Measurements from ENCODE around the gene CD274.

Gene CD274

DNA sequence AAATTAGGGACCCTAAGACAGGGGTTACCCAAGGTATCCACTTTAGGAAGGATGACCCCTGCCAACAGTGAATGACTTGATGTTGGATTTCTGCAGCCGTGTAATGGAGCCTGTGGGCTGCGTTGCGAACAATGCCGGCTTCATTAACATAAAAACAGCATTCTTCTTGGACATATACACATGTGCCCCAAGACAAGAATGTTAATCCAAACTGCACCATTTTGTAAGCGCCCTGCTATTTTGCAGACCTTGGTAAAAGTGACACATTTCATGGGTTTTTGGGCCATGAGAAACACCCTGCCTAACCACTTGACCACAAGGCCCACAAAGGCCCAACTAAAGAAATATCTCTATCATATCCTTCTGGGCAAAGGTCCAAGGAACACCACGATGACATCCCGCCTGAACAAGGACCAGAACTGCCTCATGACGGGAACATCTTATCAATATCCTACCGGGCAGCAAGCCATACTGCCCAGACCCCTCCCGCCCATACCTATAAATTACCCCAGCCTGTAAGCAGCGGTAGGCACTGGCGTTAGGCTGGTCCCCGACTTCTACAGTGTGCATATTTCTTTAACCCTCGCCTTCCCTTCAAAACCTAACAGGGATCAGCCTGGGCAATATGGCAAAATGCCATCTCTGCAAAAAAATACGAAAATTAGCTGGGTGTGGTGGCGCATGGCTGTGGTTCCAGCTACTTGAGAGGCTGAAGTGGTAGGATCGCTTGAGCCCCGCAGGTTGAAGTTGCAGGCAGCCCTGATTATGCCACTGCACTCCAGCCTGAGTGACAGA, 50.3 kb downstream of the CD274 start:
- no peak for DNase-seq

DNA sequence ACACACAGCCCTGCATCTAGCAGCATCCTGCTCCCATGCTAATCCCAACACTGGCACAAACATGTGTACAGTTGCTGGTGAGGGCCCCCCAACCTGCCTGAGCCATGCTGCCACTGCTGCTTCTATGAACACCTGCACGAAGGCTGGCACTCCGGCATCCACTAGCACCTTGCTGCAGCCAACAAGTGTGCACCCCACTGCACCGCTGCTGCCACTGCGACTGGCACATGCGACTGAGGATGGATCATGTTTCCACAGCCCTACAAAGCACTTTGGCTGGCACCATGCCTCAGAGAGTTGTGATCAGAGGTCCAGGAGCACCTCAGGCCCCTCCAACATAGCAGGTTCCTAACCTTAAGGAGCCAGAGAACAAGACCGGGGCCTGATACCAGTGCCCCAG, 52.2 kb downstream of the CD274 start:
- no peak for DNase-seq

DNA sequence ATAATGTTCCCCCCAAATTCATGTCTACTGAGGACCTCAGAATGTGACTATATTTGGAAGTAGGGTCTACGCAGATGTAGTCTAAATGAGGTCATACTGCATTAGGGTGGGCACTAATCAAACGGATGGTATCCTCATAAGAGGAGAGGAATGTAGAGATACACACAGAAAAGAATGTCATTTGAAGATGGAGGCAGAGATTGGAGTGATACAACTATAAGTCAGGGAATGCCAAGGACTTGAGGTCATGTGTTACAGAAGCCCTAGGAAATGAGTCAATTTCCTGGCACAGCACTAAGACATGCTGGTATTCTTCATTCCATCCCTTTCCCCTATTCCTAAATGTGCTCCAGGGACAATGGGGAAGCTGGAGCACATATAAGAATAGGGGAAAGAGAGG, 59.2 kb downstream of the CD274 start:
- DNase-seq: no peak

DNA sequence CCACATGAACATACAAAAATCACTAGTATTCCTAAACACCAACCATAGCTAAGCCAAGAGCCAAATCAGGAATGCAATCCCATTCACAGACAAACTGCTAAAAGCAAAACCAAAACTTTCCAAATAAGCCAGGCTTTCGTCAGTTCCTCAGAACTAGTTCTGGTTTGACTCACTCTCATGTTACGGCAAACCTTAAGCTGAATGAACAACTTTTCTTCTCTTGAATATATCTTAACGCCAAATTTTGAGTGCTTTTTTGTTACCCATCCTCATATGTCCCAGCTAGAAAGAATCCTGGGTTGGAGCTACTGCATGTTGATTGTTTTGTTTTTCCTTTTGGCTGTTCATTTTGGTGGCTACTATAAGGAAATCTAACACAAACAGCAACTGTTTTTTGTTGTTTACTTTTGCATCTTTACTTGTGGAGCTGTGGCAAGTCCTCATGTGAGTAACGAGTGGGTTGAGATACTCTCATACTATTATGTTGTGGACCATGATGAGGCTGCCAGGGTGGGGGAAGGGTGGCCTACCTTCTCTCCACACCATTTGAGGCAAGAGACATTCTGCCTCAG, 60.1 kb downstream of the CD274 start, which contains the start of gene PDCD1LG2:
Gene PDCD1LG2 (plus strand): TSS at position 172 of the 572 bp plus-strand sequence. CDS start 12,016 bp downstream, outside the sequence.
- peak; percentile 16 for DNase-seq

DNA sequence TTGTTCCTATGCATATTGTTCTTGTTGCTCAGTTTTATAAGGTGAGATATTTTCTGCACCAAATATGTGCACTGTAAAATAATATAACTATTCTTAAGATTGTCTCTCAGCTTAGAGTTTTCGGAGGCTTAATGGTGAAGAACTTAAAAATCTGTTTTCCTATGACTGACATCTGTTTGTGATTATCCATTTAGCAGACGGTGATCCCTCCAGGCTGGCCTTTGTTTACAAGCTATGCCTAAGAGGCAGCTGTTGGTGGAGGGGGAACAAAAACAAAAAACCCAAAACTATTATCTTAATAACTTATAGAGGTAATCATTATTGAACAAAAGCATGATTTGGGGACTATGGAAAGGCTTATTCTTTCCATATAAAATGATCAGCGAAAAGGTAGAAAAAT, 60.6 kb downstream of the CD274 start:
- DNase-seq: no peak

DNA sequence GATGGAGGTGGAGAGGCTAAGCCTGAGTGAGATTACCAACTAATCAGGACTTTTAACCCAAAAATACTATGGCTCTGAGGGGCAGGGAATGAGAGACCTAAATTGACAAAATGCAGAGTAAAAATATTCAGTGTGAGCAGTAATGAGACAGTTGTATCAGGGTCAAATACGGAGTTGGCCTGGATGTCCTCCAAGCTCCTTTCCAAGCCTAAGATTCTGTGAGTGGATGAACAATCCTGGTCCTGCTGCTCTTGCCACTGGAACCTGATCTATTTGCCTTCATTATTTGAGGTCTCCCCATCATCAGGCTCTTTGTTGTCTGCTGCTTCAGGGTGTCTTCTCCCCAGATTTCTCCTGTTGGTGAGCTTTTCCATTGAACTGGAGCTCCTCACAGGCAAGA, 61.1 kb downstream of the CD274 start:
- no peak for DNase-seq

DNA sequence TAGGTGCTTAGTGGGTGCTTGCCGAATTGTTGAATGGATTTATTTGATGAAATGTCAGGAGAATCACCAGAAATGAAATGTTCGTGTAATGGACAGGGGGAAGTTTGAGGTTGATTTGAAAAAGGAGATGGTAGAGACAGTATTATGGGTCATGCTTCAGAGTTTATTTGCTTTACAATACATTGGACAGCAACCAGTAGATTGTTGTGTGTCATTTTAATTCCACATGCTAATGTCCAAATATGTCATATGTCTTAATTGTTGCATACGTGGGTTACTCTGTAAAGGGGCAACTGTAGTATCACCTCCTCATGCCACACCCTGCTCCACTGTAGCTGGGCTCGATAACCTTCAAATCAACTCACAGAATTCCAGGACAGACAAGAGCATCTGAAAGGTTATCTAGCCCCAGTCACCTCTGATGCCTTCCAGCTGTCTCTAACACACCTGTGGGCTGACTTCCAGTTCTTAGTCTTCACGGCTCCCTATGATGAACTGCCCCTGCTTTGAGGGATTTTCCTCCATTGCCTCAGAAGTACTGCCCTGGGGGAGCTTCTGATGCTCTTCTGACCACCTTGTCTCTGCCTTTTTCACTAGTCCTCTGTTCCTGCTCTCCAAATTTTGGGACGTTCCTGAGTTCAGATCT, 61.7 kb downstream of the CD274 start:
- DNase-seq: no peak

DNA sequence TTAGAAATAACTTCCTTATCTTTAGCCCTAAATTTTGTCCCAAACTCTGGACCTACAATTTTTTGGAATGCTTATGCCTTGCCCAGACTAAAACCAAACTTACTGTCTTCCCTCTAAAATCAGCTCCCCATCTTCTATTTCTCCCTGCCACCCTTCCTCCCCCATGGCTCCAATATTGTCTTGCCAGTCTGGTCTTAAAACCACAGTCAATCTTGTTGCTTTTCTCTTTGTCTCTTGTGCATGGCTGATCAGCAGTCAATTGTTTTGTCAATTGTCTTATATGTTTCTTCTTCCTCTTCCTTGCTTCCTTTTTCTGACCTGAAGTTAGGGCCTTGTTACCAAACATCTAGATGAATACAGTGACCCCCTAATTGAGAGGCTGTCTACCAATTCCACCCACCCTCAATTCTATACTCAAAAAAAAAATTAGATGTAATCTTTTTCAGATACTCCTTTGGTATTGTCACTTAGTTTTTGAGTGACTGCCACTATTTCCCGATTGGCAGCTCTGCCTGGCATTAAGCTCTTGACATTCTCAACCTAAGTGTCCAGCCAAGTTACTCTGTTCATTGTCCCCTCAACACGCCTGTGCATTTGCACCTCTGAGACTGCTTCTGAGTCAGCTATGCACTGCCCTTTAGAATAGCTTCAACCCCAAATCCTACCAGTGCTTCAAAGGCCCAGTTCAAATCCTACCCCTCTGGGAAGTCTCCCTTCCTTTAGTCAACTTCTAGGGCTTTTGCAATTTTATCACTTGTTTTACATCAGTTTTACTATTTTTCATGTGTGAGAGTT, 62.5 kb downstream of the CD274 start:
- DNase-seq: no peak

DNA sequence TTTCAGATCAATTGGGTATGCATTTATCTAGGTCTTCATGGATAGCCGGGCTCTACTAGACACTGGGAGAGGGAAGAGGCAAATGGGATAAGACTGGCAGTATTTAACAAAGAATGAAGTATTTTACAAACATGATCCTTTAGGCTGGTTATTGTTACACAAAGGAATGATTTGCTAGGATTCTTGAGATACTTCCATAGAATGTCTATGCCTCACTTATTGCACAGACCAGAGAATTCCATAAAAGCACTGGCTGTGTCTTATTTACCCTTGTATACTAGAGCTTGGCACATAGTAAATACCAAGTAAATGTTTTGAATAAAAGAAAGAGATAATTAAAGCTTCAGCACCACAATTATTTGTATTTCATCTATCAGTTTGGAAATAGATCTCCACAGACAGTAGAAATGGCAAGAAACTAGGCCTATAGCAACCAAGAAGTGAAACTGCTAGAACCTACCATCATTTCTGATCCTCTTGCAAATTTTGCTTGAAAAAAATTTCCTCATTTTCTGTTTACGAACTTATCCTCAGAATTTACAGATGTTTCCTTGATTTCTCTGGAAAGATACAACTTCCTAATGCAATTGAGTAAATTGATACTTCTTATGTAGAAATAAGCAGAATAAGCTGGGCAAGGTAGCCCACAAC, 63.7 kb downstream of the CD274 start:
- DNase-seq: no peak

DNA sequence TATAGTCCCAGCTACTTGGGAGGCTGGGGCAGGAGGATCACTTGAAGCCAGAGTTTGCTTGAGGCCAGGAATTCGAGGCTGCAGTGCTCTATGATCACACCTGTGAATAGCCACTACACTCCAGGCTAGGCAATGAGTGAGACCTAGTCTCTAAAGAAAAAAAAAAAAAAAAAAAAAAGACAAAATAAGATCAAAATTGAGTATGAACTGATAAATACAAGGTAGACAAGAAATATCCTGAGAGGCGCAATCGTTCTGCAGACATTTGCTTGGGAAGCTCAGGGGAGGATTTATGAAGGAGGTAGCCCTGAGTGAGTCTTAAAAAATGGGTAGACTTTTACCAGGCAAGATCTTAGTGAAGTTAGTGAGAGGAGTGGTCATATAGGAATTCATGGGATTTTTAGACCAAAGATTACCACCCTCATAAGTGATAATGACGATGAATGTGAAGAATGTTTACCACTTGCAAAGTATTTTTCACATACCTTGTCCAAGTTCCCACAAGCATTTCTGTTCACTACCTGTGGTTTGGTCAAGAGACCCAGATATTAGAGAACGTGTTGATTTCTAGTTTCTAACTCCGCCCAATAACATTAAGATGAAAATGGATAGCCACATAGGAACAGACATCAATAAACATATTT, 64.4 kb downstream of the CD274 start:
- no peak for DNase-seq

DNA sequence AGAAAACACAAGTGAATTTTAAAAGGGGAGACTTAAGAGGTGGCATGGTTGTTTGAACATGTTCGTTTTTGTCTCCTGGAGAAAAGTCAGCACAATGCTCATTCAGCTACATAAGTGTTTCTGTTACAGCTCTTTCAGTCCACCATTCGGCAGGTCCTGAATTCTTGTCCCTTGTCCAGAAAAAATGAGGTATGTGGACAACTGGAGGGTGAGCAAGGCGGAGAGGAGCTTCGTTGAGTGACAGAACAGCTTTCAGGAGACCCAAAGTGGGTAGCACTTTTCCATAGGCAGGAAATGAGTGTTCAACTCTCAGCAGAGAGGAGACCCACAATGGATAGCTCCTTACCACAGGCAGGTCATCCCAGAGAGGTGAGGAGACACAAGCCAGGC, 64.9 kb downstream of the CD274 start:
- DNase-seq: no peak

DNA sequence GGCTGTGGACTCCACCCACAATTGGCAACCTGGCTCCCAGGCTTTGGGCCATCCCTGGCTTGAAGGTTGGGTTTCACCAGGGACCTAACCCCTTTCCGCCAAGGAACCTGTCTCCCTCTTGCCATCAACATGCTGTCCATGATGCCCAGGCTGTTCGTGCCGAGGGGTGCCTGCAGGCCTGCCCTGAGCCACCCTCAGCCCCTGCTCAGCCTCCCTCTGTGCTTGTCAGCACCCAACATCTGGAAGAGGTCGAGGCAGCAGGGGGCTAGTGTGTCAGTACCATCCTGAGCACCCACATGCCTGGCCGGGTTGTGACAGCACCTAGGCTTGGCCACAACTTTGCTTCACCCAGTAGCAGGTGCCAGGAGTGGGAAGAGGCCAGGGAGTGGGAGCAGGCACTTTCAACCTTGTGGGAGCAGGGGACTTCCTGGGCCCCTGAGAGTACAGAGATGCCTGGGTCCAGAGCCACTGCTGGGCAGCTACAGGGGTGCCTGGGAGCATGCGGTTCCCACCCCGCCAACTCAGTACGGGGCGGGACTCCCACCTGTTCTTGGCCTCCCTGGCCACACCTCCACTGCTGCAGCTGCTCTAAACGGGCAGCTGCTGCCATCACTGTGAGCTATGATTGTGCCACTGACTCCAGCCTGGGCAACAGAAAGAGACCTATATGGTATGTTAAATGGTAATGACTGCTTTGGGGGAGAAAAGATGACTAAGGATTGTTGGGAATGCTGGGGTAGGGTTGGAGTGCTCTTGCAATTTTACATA, 66.3 kb downstream of the CD274 start:
- DNase-seq: no peak

DNA sequence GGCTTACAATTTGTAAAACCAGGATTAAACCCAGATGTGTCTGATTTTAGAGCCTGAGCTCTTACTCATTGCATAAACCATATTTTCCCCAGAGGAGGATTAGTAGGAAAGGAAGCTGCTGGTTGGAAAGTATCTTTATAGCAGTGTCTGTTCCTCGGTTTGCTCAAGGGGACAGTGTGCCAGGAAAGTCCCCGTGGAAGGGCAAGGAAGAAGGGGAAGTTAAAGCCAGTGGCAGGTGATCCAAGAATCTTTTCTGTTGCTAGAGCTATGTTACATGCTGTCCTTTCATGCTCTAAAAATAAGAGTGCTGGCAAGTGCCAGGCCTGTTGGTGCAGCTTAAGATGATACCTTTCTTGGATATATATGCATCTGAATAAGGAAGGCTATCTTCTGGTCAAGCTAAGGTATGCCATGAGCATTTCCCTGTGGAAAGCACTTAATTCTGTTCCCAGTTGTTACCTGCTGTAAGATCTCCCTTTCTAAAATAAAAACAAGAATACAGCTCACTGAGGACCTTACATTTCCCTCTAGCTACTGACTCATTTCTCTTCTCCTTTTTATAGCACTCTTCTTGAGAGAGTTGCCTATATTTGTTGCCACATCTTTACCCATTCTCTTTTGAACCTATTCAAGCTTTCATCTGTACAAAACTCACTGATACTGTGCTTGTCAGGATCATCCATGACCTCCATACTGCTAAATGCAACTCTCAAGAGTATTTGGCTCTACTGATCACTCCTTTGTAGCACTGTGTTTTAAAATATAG, 68.0 kb downstream of the CD274 start:
- no peak for DNase-seq

DNA sequence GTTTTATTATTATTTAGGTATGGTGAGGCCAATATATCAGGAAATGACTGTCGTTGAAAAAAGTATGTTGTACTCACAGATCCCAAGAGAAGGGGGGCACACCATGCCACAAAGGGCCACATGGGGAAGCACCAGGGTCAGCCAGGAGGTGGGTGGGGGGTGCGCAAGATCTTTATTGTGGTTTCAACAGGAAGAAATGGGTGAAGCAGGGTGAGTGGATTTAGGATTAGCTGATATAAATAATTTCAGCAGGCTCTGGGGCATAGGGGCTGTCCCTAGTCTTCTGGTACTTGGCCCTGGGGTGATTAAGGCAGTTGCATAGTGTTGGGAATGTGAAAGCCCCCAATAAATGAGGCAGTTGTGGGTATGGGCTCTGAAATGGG, 68.6 kb downstream of the CD274 start:
- DNase-seq: no peak
